HFFc6 (cell line): ENCODE results near the gene LMX1B. TPM values are rescaled to one million over a fixed set of nuclear protein-coding genes. Genes with fewer than 3 reads are reported as not detected.

Experiments used
- DNase-seq: peaks from one replicate; pipeline ENCODE4 v3.0.0-alpha.2; 2018
- H3K27ac Mint-ChIP-seq: 2 replicates; pipeline ENCODE4 v1.8.0; 2020; ENCODE audit warnings: mild to moderate bottlenecking, mixed read lengths
- H3K27me3 Mint-ChIP-seq: 2 replicates; pipeline ENCODE4 v1.8.0; 2021; ENCODE audit warnings: mild to moderate bottlenecking, moderate library complexity, mixed read lengths; ENCODE audit not compliant: insufficient read depth
- H3K36me3 Mint-ChIP-seq: 2 replicates; pipeline ENCODE4 v1.8.0; 2021; ENCODE audit warnings: low read depth, mixed read lengths
- H3K4me1 Mint-ChIP-seq: 2 replicates; pipeline ENCODE4 v1.8.0; 2020; ENCODE audit warnings: low read depth, mixed read lengths
- H3K4me3 Mint-ChIP-seq: 2 replicates; pipeline ENCODE4 v1.8.0; 2020; ENCODE audit warnings: mild to moderate bottlenecking, moderate library complexity, mixed read lengths
- H3K9me3 Mint-ChIP-seq: 2 replicates; pipeline ENCODE4 v1.8.0; 2020; ENCODE audit warnings: mild to moderate bottlenecking, mixed read lengths
- total RNA-seq, 6 experiments: library from RNA; stranded (reverse); fragmentation: NEBNext Ultra II Directional; extraction: Animal tissue kit (Norgen Biotek cat#: 25700); gene quantifications; 2 replicates in 1 of 6; 3 replicates in 5 of 6; pipeline ENCODE4 v1.2.3, GENCODE V29; 2021
- TF ChIP-seq, protein P1 (sequence below): fragments of 200-600 bp; sonication (generic); IDR thresholded peaks from 2 replicates; pipeline ENCODE4 v1.5.0; 2021; ENCODE audit warnings: antibody characterized with exemption, mild to moderate bottlenecking

The LMX1B gene
- total RNA-seq, 6 experiments from 2014 or later, result not detected

GRCh38 chr9:126693428-126693944, 79.8 kb downstream of the LMX1B start:
- Mint-ChIP-seq H3K9me3 (no peaks in the 10 kb centered on the region), H3K36me3 (no peaks in the 10 kb centered on the region), H3K4me3 (no peak overlapping the region), H3K27me3 (peaks cover 29% of the 10 kb centered on the region), H3K4me1 (no peaks in the 10 kb centered on the region), H3K27ac (no peak overlapping the region)
- TF ChIP-seq, protein P1, sequence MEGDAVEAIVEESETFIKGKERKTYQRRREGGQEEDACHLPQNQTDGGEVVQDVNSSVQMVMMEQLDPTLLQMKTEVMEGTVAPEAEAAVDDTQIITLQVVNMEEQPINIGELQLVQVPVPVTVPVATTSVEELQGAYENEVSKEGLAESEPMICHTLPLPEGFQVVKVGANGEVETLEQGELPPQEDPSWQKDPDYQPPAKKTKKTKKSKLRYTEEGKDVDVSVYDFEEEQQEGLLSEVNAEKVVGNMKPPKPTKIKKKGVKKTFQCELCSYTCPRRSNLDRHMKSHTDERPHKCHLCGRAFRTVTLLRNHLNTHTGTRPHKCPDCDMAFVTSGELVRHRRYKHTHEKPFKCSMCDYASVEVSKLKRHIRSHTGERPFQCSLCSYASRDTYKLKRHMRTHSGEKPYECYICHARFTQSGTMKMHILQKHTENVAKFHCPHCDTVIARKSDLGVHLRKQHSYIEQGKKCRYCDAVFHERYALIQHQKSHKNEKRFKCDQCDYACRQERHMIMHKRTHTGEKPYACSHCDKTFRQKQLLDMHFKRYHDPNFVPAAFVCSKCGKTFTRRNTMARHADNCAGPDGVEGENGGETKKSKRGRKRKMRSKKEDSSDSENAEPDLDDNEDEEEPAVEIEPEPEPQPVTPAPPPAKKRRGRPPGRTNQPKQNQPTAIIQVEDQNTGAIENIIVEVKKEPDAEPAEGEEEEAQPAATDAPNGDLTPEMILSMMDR, result no peak
- no peak for DNase-seq

- TF ChIP-seq, protein P1, result no peak
- Mint-ChIP-seq H3K4me3 (no peak overlapping the region), H3K9me3 (no peaks in the 10 kb centered on the region), H3K4me1 (no peaks in the 10 kb centered on the region), H3K27ac (no peak overlapping the region), H3K27me3 (peaks cover 31% of the 10 kb centered on the region), H3K36me3 (no peaks in the 10 kb centered on the region)
- no peak for DNase-seq
These were observed 80.7 kb downstream of the LMX1B start for GRCh38 chr9:126694206-126695081.

GRCh38 chr9:126695186-126695585, 81.5 kb downstream of the LMX1B start:
- TF ChIP-seq, protein P1, result no peak
- no peaks in the 10 kb centered on the region for H3K4me1 Mint-ChIP-seq
- no peak for DNase-seq
- H3K4me3 Mint-ChIP-seq, result no peak overlapping the region
- H3K27me3 Mint-ChIP-seq, result peaks cover 27% of the 10 kb centered on the region
- H3K36me3 Mint-ChIP-seq, result no peaks in the 10 kb centered on the region
- H3K9me3 Mint-ChIP-seq, result no peaks in the 10 kb centered on the region
- H3K27ac Mint-ChIP-seq, result no peak overlapping the region

GRCh38 chr9:126695701-126696400, 82.1 kb downstream of the LMX1B start:
- Mint-ChIP-seq H3K27me3 (peaks cover 25% of the 10 kb centered on the region), H3K9me3 (no peaks in the 10 kb centered on the region)
- no peak for DNase-seq

DNA sequence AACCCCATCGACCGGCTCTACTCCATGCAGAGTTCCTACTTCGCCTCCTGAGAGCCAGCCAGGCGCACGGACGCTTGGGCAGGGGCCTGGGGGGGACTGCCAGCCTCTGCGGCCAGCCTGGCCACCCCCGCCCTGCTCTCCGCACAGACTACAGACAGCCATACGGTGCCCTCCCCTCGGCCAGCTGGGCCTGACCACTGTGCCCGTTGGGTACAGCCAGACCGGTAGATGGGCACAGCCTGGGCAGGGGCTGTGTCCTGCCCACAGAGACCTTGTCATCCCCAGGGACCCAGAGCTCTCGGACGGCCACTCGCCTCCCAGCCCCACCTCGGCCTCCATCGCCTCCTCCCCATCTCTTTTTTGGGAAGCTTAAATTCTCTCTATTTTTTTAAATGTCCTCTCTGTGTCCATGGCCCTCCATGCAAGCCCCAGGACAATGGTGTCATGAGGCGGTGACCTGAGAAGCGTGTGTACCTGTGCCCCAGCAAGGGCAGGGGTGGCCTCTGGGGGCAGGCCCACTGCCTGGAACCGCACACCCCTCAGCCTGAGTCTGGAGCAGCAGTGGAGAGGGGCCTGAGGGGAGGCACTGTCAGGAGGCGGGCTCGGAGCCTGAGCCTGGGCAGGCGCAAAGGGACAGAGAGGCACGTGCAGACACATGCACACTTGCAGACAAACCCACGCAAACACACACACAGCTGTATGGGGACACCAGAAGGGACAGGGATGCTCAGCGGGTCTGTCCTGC, 82.8 kb downstream of the LMX1B start:
- Mint-ChIP-seq H3K4me1 (no peaks in the 10 kb centered on the region), H3K4me3 (no peak overlapping the region), H3K36me3 (no peaks in the 10 kb centered on the region), H3K9me3 (no peaks in the 10 kb centered on the region), H3K27me3 (peaks cover 29% of the 10 kb centered on the region), H3K27ac (no peak overlapping the region)
- TF ChIP-seq, protein P1, result no peak
- DNase-seq, result no peak

More at GRCh38 chr9:126695701-126696400, 82.1 kb downstream of the LMX1B start:
- Mint-ChIP-seq H3K27ac (no peak overlapping the region), H3K4me1 (no peaks in the 10 kb centered on the region), H3K4me3 (no peak overlapping the region), H3K36me3 (no peaks in the 10 kb centered on the region)
- TF ChIP-seq, protein P1, result no peak
